ENCODE results near the gene WAC.
"Not testable (repeated sequence)": the region's sequence is repeated elsewhere in the genome, so short reads cannot be mapped to it uniquely, and the experiment has no call there.

WAC gene

DNA sequence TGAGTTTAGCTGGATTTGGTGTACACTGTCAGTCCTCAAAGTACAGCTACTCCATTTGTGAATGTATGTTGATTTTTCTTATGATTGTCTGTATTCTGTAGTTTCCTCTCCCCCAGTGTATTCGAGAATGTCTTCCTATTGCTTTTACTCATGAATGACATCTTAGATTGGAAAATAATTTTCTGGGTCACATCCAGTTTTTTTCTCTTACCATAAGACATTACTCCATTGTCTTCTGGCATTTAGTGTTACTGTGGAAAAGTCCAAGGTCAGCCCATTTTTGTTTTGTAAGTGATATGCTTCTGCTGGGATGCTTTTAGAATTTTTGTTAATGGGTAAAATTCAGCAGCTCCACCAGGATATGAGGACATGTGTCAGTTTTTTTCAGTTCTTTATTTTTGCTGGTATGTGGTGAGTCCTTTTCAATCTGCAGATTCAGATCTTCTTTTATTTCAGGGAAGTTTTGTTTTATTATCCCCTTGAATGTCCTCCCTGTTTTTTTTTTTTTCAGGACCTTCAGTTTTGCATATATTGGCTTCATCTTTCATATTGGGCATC, 33.6 kb downstream of the WAC start:
- ChIA-PET CTCF (no interaction called here), POLR2A (interaction anchor here (1.2 kb wide), 1 partner anchor 13 kb away, joined by 5 read pairs; no protein-coding TSS in a partner anchor)
- H3K4me3 ChIP-seq (ENCODE audit: low read depth, low read length), result no peak overlapping the region
- no peak for DNase-seq (ENCODE audit: low read depth, low spot score)
- TF ChIP-seq, protein P1, sequence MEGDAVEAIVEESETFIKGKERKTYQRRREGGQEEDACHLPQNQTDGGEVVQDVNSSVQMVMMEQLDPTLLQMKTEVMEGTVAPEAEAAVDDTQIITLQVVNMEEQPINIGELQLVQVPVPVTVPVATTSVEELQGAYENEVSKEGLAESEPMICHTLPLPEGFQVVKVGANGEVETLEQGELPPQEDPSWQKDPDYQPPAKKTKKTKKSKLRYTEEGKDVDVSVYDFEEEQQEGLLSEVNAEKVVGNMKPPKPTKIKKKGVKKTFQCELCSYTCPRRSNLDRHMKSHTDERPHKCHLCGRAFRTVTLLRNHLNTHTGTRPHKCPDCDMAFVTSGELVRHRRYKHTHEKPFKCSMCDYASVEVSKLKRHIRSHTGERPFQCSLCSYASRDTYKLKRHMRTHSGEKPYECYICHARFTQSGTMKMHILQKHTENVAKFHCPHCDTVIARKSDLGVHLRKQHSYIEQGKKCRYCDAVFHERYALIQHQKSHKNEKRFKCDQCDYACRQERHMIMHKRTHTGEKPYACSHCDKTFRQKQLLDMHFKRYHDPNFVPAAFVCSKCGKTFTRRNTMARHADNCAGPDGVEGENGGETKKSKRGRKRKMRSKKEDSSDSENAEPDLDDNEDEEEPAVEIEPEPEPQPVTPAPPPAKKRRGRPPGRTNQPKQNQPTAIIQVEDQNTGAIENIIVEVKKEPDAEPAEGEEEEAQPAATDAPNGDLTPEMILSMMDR (IDR thresholded peaks at IDR 0.05; ENCODE audit: insufficient read depth, low read length, missing control alignments), result no peak

DNA sequence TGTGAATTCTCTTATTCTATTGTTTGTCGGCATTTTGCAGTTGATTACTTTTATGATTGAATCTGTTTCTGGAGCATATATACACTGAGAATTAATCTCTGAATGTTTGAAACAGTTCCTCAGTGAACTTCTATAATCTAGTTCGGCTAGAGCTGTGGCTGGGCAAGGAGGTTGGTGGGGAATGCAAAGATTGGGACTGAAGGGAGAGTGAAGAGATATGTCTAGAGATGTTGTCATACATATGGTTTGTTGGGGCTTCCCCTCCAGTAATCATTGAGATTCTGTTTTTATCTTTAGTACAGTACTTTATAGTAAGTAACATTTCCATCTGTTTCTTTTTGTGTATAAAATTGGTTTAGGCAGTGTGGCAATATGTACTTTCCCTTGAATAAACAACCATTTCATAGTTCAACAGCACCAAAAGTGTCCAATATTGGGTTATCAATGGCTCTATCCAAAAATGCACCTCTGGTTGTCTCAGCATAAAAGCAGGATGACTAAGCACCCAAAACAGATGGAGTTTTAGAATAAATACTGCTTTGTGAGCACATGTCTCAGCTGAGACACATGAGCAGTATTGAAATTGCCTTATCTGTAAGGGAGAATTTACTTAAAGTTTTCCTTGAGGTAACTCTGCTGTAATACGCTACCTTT, 36.7 kb downstream of the WAC start:
- H3K4me3 ChIP-seq (ENCODE audit: low read depth, low read length), result no peak overlapping the region
- TF ChIP-seq, protein P1 (IDR thresholded peaks at IDR 0.05; ENCODE audit: insufficient read depth, low read length, missing control alignments), result no peak
- no peak for DNase-seq (ENCODE audit: low read depth, low spot score)
- ChIA-PET CTCF (no interaction called here), POLR2A (no interaction called here)

DNA sequence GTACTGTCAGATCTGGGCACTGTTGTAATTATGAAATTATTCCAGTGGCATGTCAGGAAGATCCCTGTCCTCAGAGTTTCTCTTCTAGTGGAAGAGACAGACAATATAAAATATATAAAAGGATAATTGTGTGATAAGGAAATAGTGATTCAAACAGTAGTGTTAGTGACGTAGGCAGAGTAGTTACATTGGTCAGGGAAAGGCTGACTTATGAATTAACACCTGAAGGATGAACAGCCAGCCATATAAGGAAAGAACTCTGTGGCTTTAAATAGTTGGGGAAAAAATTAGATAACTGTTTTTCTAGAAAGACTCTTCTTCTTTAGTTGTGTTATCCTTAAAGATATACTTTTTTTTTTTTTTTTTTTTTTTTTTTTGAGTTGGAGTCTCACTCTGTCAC, 37.7 kb downstream of the WAC start:
- DNase-seq (ENCODE audit: low read depth, low spot score), result no peak
- TF ChIP-seq, protein P1 (IDR thresholded peaks at IDR 0.05; ENCODE audit: insufficient read depth, low read length, missing control alignments), result no peak
- no peak overlapping the region for H3K4me3 ChIP-seq (ENCODE audit: low read depth, low read length)
- POLR2A ChIA-PET, result no interaction called here
- CTCF ChIA-PET, result no interaction called here

GRCh38 chr10:28571265-28571664, 38.3 kb downstream of the WAC start:
- no peak for DNase-seq (ENCODE audit: low read depth, low spot score)
- POLR2A ChIA-PET, result no interaction called here
- no peak overlapping the region for H3K4me3 ChIP-seq (ENCODE audit: low read depth, low read length)
- TF ChIP-seq, protein P1 (IDR thresholded peaks at IDR 0.05; ENCODE audit: insufficient read depth, low read length, missing control alignments), result no peak
- CTCF ChIA-PET, result no interaction called here

- H3K4me3 ChIP-seq (ENCODE audit: low read depth, low read length); DNase-seq (ENCODE audit: low read depth, low spot score); POLR2A ChIA-PET: not testable (repeated sequence)
- CTCF ChIA-PET, result interaction anchor here (1.3 kb wide), 1 partner anchor 14 kb away, joined by 3 read pairs; no protein-coding TSS in a partner anchor
Measured at GRCh38 chr10:28574214-28574613, 41.3 kb downstream of the WAC start.

DNA sequence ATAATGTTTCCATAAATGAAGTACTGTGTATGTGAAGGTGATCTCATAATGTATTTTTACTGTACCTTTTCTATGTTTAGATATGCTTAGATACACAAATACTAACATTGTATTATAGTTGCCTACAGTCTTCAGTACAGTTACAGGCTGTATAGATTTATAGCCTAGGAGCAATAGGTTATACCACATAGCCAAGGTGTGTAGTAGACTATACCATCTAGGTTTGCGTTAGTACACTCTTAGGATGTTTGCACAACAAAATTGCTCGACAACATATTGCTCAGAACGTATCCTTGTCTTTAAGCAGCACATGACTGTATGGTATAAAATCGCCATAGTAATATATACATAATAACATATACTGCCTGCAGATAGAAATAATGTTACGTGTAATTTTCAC, 42.9 kb downstream of the WAC start:
- ChIA-PET POLR2A (no interaction called here), CTCF (interaction anchor here (1.1 kb wide), 1 partner anchor 772 kb away, joined by 3 read pairs; no protein-coding TSS in a partner anchor)
- TF ChIP-seq, protein P1 (IDR thresholded peaks at IDR 0.05; ENCODE audit: insufficient read depth, low read length, missing control alignments), result no peak
- no peak for DNase-seq (ENCODE audit: low read depth, low spot score)
- H3K4me3 ChIP-seq (ENCODE audit: low read depth, low read length), result no peak overlapping the region

- TF ChIP-seq, protein P1 (IDR thresholded peaks at IDR 0.05; ENCODE audit: insufficient read depth, low read length, missing control alignments), result no peak
- no peak overlapping the region for H3K4me3 ChIP-seq (ENCODE audit: low read depth, low read length)
- no peak for DNase-seq (ENCODE audit: low read depth, low spot score)
- CTCF ChIA-PET, result interaction anchor here (1.0 kb wide), 1 partner anchor 51 kb away, joined by 3 read pairs; no protein-coding TSS in a partner anchor
- POLR2A ChIA-PET, result no interaction called here
Measured at GRCh38 chr10:28577506-28577905, 44.6 kb downstream of the WAC start.

All from AG04449 (cell line).